ENCODE results near the gene KRTAP4-5. TPM values are rescaled to one million over a fixed set of nuclear protein-coding genes. Genes with fewer than 3 reads are reported as not detected.

Gene KRTAP4-5
- total and polyA plus RNA-seq, 8 donors = not detected

DNA sequence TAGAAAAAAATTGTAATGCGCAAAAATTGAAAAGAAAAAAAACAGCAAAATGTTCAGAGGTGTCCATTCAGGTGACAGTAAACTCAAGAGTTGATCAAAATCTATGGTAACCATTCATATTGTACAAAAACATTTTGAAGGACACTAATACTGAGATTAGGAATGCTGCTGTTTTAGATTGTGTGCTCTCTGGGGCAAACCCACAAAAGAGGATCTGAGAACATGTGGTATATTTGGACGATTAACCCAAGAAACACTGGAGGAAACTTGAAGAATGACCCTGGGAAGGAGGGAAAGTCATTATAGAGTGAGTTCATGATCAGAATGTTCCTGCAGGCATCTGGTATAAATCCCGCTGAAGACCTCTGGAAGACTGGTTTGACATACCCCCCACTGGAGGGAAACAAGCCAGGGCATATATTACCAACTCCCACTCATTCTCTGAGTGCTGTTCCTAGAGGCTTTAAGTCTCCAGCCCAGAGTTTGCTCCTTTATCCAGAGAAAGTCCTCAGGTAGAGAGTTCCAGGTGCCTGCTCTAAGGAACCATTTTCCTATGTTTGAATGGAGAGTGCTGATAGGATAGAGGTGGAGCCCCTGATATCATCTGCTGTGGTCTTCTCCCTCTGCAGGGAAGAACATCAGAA lies 27.2 kb upstream of the KRTAP4-5 start:
- intact Hi-C loops (cut with DNase I) = no loop called here
- ATAC-seq = no peak
- no peaks in the 10 kb centered on the region for H3K27me3 ChIP-seq
- no peak overlapping the region for H3K27ac ChIP-seq
- peak; percentile 17 for FAIRE-seq
- TF ChIP-seq CTCF (IDR thresholded peaks at IDR 0.05) = no peak
- H3K36me3 ChIP-seq = no peaks in the 10 kb centered on the region
- no peak for DNase-seq
- H3K4me3 ChIP-seq = no peak overlapping the region
- no peaks in the 10 kb centered on the region for H3K9me3 ChIP-seq
- 61 to 65% methylated on average over 3 of the region's 3 CpGs for WGBS, 2 donors
- no peaks in the 10 kb centered on the region for H3K4me1 ChIP-seq

GRCh38 chr17:41171886-41172285 lies 22.3 kb upstream of the KRTAP4-5 start:
- no peak for DNase-seq
- Histone ChIP-seq H3K36me3 (no peaks in the 10 kb centered on the region), H3K27me3 (no peaks in the 10 kb centered on the region), H3K4me3 (no peak overlapping the region), H3K9me3 (no peaks in the 10 kb centered on the region), H3K27ac (no peak overlapping the region), H3K4me1 (no peaks in the 10 kb centered on the region)
- no peak for FAIRE-seq
- ATAC-seq = no peak
- intact Hi-C loops (cut with DNase I) = no loop called here
- 68 to 72% methylated on average over 2 of the region's 2 CpGs for WGBS, 2 donors
- TF ChIP-seq CTCF (IDR thresholded peaks at IDR 0.05) = no peak

DNA sequence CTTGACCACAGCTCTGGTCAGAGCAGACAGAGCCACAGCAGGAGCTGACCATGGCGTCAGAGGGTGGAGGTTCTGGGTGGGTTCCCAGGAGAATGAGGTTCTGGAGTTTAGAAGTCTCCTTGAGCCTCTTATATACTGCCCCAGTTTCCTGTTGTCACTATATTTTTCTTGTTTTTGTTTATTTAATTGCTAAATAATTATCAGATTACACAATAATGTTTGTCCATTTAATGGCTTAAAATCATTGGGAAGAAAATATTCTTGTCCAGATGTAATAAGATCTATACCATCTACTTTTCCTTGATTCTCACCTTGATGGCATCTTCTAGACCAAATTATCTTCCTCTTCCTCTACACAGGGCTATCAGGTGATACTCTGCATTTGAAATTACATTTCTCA lies 18.5 kb upstream of the KRTAP4-5 start, which contains the start of gene KRTAP4-3:
Gene KRTAP4-3 (minus strand): TSS at position 101 of the 400 bp plus-strand sequence. CDS start 49 bp downstream, at position 52.
- H3K4me1 ChIP-seq = no peaks in the 10 kb centered on the region
- DNase-seq (no peak), ATAC-seq (no peak), FAIRE-seq (no peak)
- no peak within 1 kb of the TSS for H3K4me3 ChIP-seq
- no peaks in the 10 kb centered on the region for H3K9me3 ChIP-seq
- no peaks in the 10 kb centered on the region for H3K27me3 ChIP-seq
- no peak within 1 kb of the TSS for H3K27ac ChIP-seq
- 55 to 62% methylated on average over 1 of the region's 1 CpG for WGBS, 2 donors
- intact Hi-C loops (cut with DNase I) = no loop called here
- H3K36me3 ChIP-seq = no peaks in the 10 kb centered on the region
- TF ChIP-seq CTCF (IDR thresholded peaks at IDR 0.05) = no peak

DNA sequence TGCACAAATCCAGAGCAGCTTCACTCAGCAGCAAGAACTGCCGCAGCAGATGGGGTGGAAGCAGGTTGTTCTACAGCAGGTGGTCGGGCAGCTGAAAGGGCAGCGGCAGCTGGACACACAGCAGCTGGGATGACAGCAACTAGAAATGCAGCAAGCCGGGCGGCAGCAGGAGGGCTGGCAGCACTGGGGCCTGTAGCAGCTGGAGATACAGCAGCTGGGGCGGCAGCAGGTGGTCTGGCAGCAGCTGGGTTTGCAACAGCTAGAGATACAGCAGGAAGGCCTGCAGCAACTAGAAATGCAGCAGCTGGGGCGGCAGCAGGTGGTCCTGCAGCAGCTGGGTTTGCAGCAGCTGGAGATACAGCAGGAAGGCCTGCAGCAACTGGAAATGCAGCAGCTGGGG lies 17.9 kb upstream of the KRTAP4-5 start:
- peaks cover 0 to 4% (median 0%) of the 10 kb centered on the region in 4 donors for H3K27me3 ChIP-seq
- intact Hi-C loops (cut with DNase I) = no loop called here
- FAIRE-seq (no peak), DNase-seq (peak in 1 of 6 donors; percentile 29), ATAC-seq (no peak)
- no peaks in the 10 kb centered on the region for H3K9me3 ChIP-seq
- TF ChIP-seq CTCF (IDR thresholded peaks at IDR 0.05) = no peak
- WGBS, 2 donors = 75% methylated on average over 7 of the region's 7 CpGs
- H3K4me1 ChIP-seq = no peaks in the 10 kb centered on the region
- H3K4me3 ChIP-seq = no peak overlapping the region
- H3K27ac ChIP-seq = no peak overlapping the region
- H3K36me3 ChIP-seq = no peaks in the 10 kb centered on the region

DNA sequence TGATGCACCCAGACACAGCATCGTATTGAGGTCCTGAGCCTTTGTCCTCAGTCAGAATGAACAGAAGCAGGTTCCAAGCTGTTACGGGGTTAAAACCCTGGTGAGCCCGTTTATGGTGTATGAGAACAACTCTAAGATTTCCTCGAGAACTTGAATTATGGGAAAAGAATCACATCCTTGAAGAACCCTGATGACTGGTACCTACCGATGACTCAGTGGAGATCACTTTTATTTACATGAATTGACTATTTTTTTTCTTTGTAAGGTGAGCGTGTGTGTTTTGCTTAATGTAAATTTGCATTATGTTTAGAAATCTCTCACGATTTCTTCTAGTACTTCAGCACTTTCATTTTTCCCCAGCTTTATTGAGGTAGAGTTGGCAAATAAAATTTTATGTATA lies 14.2 kb upstream of the KRTAP4-5 start:
- no peak for ATAC-seq
- Histone ChIP-seq H3K27me3 (peaks cover 0 to 4% (median 0%) of the 10 kb centered on the region in 4 donors), H3K4me1 (no peaks in the 10 kb centered on the region), H3K4me3 (no peak overlapping the region), H3K36me3 (no peaks in the 10 kb centered on the region), H3K9me3 (no peaks in the 10 kb centered on the region), H3K27ac (no peak overlapping the region)
- FAIRE-seq = no peak
- no peak for TF ChIP-seq CTCF (IDR thresholded peaks at IDR 0.05)
- no peak for DNase-seq
- intact Hi-C loops (cut with DNase I) = no loop called here
- 51 to 62% methylated on average over 7 of the region's 7 CpGs for WGBS, 2 donors

All from pancreas (tissue), 10 donors.